Astrocyte (in vitro differentiated cells and primary cell): ENCODE measurements around the gene PDYN. TPM values are rescaled to one million over a fixed set of nuclear protein-coding genes. Genes with fewer than 3 reads are reported as not detected.

Experiments used
- DNase-seq: peaks from one replicate; pipeline ENCODE4 v3.0.0-alpha.2; 2010; ENCODE audit warnings: low read depth
- FAIRE-seq: peaks from 2 replicates; lab custom pipeline; 2011; peaks lifted over from hg19 to GRCh38; lab: Jason Lieb, UNC
- H2AFZ ChIP-seq: 2 replicates; pipeline ENCODE4 v1.6.0; 2012; ENCODE audit warnings: low read depth, low read length, inconsistent platforms
- H3K27ac ChIP-seq: 2 replicates; pipeline ENCODE4 v1.5.1; 2011; ENCODE audit warnings: low read depth, low read length, inconsistent platforms
- H3K27me3 ChIP-seq: 2 replicates; pipeline ENCODE4 v1.6.0; 2011; ENCODE audit warnings: low read length, inconsistent platforms; ENCODE audit not compliant: insufficient read depth
- H3K36me3 ChIP-seq: 2 replicates; pipeline ENCODE4 v1.5.1; 2011; ENCODE audit warnings: low read length, inconsistent platforms; ENCODE audit not compliant: insufficient read depth
- H3K4me1 ChIP-seq: 2 replicates; pipeline ENCODE4 v1.5.1; 2011; ENCODE audit warnings: low read length, inconsistent platforms; ENCODE audit not compliant: insufficient read depth
- H3K4me2 ChIP-seq: 2 replicates; pipeline ENCODE4 v1.6.0; 2012; ENCODE audit warnings: low read length, inconsistent platforms
- H3K4me3 ChIP-seq: 2 replicates; pipeline ENCODE4 v1.5.1; 2011; ENCODE audit warnings: low read depth, mild to moderate bottlenecking, low read length, inconsistent platforms; ENCODE audit not compliant: insufficient read depth
- H3K79me2 ChIP-seq: 2 replicates; pipeline ENCODE4 v1.6.0; 2012; ENCODE audit warnings: mild to moderate bottlenecking, low read length, inconsistent platforms; ENCODE audit not compliant: insufficient read depth
- H3K9ac ChIP-seq: 2 replicates; pipeline ENCODE4 v1.6.0; 2012; ENCODE audit warnings: mild to moderate bottlenecking, low read length, inconsistent platforms
- H3K9me3 ChIP-seq: 2 replicates; pipeline ENCODE4 v1.5.1; 2012; ENCODE audit warnings: low read depth, mild to moderate bottlenecking, low read length, inconsistent platforms; ENCODE audit not compliant: insufficient read depth
- H4K20me1 ChIP-seq: 2 replicates; pipeline ENCODE4 v1.6.0; 2012; ENCODE audit warnings: low read length, inconsistent platforms; ENCODE audit not compliant: insufficient read depth
- H3K27ac Mint-ChIP-seq: one replicate; pipeline ENCODE4 v1.8.0; 2021; ENCODE audit warnings: mild to moderate bottlenecking, mixed read lengths; ENCODE audit not compliant: unreplicated experiment
- H3K27me3 Mint-ChIP-seq: one replicate; pipeline ENCODE4 v1.8.0; 2021; ENCODE audit warnings: low read depth, mixed read lengths; ENCODE audit not compliant: unreplicated experiment
- H3K36me3 Mint-ChIP-seq: one replicate; pipeline ENCODE4 v1.8.0; 2021; ENCODE audit warnings: low read depth, mixed read lengths; ENCODE audit not compliant: unreplicated experiment
- H3K4me1 Mint-ChIP-seq: one replicate; pipeline ENCODE4 v1.8.0; 2021; ENCODE audit warnings: low read depth, mixed read lengths; ENCODE audit not compliant: unreplicated experiment
- H3K4me3 Mint-ChIP-seq: one replicate; pipeline ENCODE4 v1.8.0; 2021; ENCODE audit warnings: mild to moderate bottlenecking, moderate library complexity, mixed read lengths; ENCODE audit not compliant: unreplicated experiment
- H3K9me3 Mint-ChIP-seq: one replicate; pipeline ENCODE4 v1.8.0; 2021; ENCODE audit warnings: mild to moderate bottlenecking, mixed read lengths; ENCODE audit not compliant: unreplicated experiment
- CTCF ChIP-seq: IDR thresholded peaks from 2 replicates; pipeline ENCODE4 v1.5.1; 2011; ENCODE audit warnings: low read depth, mild to moderate bottlenecking, inconsistent platforms, low read length, moderate library complexity; ENCODE audit not compliant: insufficient read depth
- EZH2 ChIP-seq: IDR thresholded peaks from 2 replicates; pipeline ENCODE4 v1.6.1; 2012; ENCODE audit warnings: mild to moderate bottlenecking, low read length, inconsistent platforms; ENCODE audit not compliant: insufficient read depth
- total RNA-seq: library from RNA; stranded (reverse); gene quantifications from 2 replicates; pipeline ENCODE4 v1.2.1, GENCODE V29; 2021

Gene PDYN
- total RNA-seq, 1 donor from 2014 or later: not detected

- Histone ChIP-seq H2AFZ (no peak overlapping the region), H3K27ac (no peak overlapping the region), H3K4me3 (no peak overlapping the region), H3K4me2 (no peak overlapping the region), H4K20me1 (no peaks in the 10 kb centered on the region), H3K79me2 (no peaks in the 10 kb centered on the region), H3K9ac (no peak overlapping the region), H3K36me3 (no peaks in the 10 kb centered on the region), H3K9me3 (no peaks in the 10 kb centered on the region), H3K4me1 (no peaks in the 10 kb centered on the region), H3K27me3 (peaks cover 30% of the 10 kb centered on the region)
- peak; percentile 73 for DNase-seq
- no peak overlapping the region for H3K4me3 Mint-ChIP-seq
- H3K4me1 Mint-ChIP-seq: peaks cover 4% of the 10 kb centered on the region
- H3K27me3 Mint-ChIP-seq: peaks cover 29% of the 10 kb centered on the region
- peaks cover 15% of the 10 kb centered on the region for H3K36me3 Mint-ChIP-seq
- TF ChIP-seq CTCF (no peak), EZH2 (no peak)
- FAIRE-seq: no peak
- no peak overlapping the region for H3K27ac Mint-ChIP-seq
- no peaks in the 10 kb centered on the region for H3K9me3 Mint-ChIP-seq
These were observed 52.6 kb downstream of the PDYN start for GRCh38 chr20:1941226-1941625.

DNA sequence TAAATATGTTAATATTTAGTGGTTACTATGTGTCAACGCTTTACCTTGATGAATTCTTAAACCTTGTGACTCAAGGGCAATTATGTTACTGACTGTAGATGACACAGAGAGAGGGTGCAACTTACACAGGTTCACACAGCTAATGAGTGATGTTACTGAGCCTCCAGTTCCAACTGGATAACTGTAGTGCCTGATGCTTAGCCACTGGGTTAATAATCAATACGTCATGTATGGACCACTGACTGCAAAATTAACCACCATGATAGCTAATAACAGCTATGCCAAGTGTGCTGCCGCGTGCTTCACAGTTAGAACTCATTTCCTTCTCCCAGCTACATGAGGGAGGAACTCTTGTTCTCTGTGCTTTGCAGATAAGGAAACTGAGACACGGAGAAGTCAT, 53.3 kb downstream of the PDYN start:
- H3K4me2 ChIP-seq: no peak overlapping the region
- H3K79me2 ChIP-seq: no peaks in the 10 kb centered on the region
- no peaks in the 10 kb centered on the region for H3K4me1 ChIP-seq
- FAIRE-seq (no peak), DNase-seq (no peak)
- Mint-ChIP-seq H3K27ac (no peak overlapping the region), H3K4me3 (no peak overlapping the region), H3K36me3 (peaks cover 21% of the 10 kb centered on the region), H3K27me3 (peaks cover 22% of the 10 kb centered on the region), H3K9me3 (no peaks in the 10 kb centered on the region), H3K4me1 (peaks cover 4% of the 10 kb centered on the region)
- TF ChIP-seq CTCF: no peak
- TF ChIP-seq EZH2: no peak
- H3K27ac ChIP-seq: no peak overlapping the region
- no peak overlapping the region for H3K9ac ChIP-seq
- H4K20me1 ChIP-seq: no peaks in the 10 kb centered on the region
- no peaks in the 10 kb centered on the region for H3K36me3 ChIP-seq
- H3K9me3 ChIP-seq: no peaks in the 10 kb centered on the region
- H3K27me3 ChIP-seq: peaks cover 25% of the 10 kb centered on the region
- no peak overlapping the region for H3K4me3 ChIP-seq
- H2AFZ ChIP-seq: no peak overlapping the region

DNA sequence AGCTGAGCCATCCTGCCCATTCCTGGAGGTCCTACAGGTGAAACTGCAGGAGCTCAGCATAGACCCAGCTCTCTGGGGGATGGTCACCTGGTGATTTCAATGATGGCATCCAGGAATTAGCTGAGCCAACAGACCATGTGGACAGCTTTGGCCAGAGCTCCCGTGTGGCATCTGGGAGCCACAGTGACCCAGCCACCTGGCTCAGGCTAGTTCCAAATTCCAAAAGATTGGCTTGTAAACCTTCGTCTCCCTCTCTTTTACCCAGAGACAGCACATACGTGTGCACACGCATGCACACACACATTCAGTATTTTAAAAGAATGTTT, 54.6 kb downstream of the PDYN start:
- Histone ChIP-seq H2AFZ (no peak overlapping the region), H4K20me1 (no peaks in the 10 kb centered on the region), H3K36me3 (no peaks in the 10 kb centered on the region), H3K9ac (no peak overlapping the region), H3K4me3 (no peak overlapping the region), H3K27ac (no peak overlapping the region), H3K27me3 (peaks cover 12% of the 10 kb centered on the region), H3K4me1 (peaks cover 4% of the 10 kb centered on the region), H3K79me2 (no peaks in the 10 kb centered on the region), H3K4me2 (no peak overlapping the region), H3K9me3 (no peaks in the 10 kb centered on the region)
- no peak for FAIRE-seq
- Mint-ChIP-seq H3K4me1 (peaks cover 10% of the 10 kb centered on the region), H3K4me3 (no peak overlapping the region), H3K27me3 (peaks cover 11% of the 10 kb centered on the region), H3K9me3 (no peaks in the 10 kb centered on the region), H3K27ac (no peak overlapping the region), H3K36me3 (peaks cover 26% of the 10 kb centered on the region)
- TF ChIP-seq CTCF: no peak
- no peak for TF ChIP-seq EZH2
- no peak for DNase-seq
